Fibroblast of skin of scalp (primary cell): ENCODE measurements around the gene A4GNT.
"Not testable (repeated sequence)": the region's sequence is repeated elsewhere in the genome, so short reads cannot be mapped to it uniquely, and the experiment has no call there.

Experiments used
- DNase-seq: peaks from one replicate; pipeline ENCODE4 v3.0.0-alpha.2; 2013

The A4GNT gene

GRCh38 chr3:138118612-138119422 lies 13.4 kb downstream of the A4GNT start:
- peak; percentile 75 for DNase-seq

- DNase-seq: peak; percentile 88
These were observed 16.9 kb downstream of the A4GNT start, which contains the start of gene DZIP1L for GRCh38 chr3:138114988-138115971. Gene DZIP1L (minus strand): TSS chr3:138115608. CDS start chr3:138103971, 11,637 bp downstream.

DNA sequence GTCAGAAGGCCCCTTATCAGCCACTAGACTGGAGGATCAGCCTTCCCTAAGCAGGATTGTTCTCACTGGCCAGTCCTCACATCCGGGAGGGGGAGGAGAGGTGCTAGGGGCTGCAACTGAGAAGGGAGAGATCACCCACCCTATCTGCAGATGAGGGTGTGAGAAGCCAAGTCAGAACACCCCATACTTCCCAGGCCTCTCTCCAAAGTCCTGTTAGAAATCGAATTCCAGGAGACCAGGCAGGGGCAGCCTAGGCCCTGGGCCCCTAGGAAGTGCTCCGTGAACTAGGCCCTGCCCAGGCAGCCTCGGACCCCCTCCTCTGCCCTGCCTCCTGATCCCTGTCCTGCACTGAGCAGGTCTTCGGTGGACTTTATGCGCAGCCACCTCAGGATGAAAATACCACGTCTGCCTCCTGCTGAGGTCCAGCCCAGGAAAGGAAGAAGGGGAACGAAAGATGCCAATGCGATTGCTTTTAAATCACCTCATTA lies 17.7 kb downstream of the A4GNT start:
- peak; percentile 33 for DNase-seq

DNA sequence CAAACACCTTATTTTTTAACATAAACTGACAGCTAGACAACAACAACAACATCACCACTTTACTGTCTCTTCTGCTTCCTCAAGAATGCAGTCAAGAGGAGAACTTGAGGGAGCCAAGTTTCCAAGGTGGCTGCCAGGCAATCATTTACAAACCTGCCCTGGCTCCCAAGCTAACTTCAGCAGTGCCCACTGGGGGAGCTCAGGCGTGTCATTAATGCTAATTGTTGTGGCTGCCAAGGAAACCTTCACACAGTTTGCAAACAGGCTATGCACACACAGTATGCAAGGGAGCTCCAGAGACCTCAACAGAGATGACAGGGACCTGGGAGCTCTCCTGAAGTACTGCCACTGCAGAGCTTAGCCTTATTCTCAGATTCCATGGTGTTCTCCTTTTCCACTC lies 18.9 kb downstream of the A4GNT start:
- DNase-seq: peak; percentile 13

DNA sequence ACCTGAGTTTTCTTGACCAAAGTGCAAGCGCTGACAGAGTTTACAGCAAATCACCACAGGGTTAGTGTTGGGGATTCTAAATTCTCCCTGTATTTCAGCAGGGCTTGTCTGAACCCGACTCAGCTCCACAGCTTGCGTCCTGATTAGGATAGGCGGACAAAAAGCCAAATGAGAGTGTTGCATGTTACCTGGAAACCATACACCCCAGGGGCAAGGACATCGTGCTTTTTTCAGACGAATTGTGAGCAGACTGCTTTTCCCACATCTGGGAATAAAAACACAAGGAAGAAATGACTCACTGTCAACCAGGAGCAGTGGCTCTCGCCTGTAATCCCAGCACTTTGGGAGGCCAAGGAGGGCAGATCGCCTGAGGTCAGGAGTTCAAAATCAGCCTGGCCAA lies 19.8 kb downstream of the A4GNT start:
- no peak for DNase-seq

DNA sequence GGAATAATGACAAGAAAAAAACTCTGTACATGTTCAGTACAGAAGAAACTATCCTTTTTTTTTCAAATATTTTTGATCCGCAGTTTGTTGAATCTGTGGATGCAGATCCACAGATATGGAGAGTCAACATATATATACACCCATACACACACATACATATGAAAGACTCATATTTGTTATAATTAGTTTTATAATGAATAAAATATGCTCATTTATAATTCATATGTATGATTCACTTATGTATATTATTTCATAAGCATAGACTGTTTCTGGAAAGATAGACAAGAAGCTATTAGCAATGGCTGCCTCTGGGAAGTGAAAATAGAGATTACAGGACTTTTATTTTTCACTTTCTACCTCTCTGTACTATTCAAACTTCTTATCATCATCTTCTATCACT lies 26.6 kb downstream of the A4GNT start:
- DNase-seq: no peak

GRCh38 chr3:138103466-138103865 lies 28.7 kb downstream of the A4GNT start:
- no peak for DNase-seq

- not testable (repeated sequence) for DNase-seq
These were observed 30.7 kb downstream of the A4GNT start for GRCh38 chr3:138101351-138101940.

GRCh38 chr3:138099417-138099816 lies 32.8 kb downstream of the A4GNT start:
- DNase-seq: no peak

DNA sequence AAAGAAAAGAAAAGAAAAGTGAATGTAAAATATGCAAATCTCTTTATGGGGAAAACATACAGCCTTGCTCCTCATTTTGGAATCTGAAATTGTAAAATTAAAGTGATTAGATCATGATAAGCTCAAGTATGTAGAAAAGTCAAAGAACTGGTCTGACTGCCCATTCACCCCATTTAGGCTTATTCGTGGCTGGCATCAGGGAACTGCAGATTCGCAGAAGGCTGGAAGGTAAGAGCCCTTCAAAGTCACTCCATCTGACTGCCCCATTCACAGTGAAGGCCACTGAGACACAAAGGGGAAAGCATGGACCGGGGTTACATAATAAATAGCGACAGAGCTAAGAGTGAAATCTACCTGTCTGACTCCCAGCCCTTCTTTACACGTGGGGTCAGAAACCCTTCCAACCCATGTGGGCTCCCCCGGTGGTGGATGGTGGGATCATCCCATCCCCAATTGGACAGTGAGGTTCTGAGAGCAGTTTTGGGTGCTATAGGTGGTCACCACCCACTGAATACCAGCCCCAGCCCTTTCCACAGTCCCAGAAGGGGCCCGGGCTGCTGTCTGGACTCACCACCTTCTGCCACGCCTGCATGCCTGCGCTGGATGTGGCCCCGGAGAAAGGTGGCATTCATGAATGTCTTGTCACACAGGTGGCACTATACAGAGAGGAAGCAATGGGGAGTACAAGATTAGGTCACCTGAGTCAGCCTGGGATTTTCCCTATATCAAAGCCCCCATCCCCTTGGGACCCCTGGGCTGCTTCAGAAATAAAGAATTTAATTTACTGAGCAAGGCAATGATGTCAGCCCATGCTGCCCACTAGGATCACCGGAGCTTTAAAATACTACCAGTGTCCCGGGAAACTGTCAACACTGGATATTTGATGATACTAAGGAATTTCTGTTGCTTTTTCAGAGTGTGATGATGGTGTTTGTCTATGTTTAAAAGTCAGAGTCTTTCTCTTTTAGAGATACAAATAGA lies 34.7 kb downstream of the A4GNT start:
- no peak for DNase-seq

- DNase-seq: no peak
These were observed 38.5 kb downstream of the A4GNT start for GRCh38 chr3:138093721-138094120.

DNA sequence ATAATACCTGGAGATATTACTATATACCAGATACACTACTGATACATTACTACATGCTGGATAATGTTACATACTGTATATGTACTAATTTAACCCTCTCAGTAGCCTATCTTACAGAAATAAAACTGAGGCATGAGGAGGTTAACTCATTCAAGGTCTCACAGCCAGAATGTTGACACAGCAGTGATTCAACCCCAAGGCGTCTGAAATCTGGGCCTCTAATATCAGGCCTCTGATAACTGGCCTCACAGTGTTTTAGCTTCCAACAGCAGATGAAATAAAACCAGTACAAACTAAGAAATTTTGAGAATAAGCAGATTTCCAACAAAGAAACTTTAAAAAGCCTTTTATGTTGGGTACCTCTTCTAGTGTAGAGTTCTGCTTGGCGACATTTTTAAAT lies 40.2 kb downstream of the A4GNT start:
- DNase-seq: peak; percentile 55

- peak; percentile 66 for DNase-seq
These were observed 43.1 kb downstream of the A4GNT start for GRCh38 chr3:138089091-138089490.

DNA sequence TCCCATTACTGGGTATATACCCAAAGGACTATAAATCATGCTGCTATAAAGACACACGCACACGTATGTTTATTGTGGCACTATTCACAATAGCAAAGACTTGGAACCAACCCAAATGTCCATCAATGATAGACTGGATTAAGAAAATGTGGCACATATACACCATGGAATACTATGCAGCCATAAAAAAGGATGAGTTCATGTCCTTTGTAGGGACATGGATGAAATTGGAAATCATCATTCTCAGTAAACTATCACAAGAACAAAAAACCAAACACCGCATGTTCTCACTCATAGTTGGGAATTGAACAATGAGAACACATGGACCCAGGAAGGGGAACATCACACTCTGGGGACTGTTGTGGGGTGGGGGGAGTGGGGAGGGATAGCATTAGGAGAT lies 46.4 kb downstream of the A4GNT start:
- DNase-seq: not testable (repeated sequence)

DNA sequence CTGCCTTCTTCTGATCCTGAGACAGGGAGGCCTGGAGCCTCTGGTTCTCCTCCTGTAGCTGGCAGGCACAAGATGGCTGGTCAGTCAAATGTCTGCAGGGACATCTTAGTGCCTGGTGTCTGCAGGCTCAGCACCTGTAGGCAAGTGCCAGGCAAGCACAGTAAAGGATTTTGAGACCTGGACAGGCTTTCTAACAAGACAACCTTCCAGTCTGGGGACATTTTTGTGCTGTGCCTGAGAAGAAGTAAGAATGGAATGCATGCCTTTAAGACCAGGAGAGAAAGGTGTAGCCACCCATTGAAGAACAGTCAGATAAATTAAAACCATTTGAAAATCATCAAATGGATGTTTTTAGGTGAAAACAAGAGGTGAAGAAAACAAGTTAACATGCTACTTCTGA lies 48.0 kb downstream of the A4GNT start:
- DNase-seq: no peak

GRCh38 chr3:138082992-138083386 lies 49.2 kb downstream of the A4GNT start:
- DNase-seq: peak; percentile 25

DNA sequence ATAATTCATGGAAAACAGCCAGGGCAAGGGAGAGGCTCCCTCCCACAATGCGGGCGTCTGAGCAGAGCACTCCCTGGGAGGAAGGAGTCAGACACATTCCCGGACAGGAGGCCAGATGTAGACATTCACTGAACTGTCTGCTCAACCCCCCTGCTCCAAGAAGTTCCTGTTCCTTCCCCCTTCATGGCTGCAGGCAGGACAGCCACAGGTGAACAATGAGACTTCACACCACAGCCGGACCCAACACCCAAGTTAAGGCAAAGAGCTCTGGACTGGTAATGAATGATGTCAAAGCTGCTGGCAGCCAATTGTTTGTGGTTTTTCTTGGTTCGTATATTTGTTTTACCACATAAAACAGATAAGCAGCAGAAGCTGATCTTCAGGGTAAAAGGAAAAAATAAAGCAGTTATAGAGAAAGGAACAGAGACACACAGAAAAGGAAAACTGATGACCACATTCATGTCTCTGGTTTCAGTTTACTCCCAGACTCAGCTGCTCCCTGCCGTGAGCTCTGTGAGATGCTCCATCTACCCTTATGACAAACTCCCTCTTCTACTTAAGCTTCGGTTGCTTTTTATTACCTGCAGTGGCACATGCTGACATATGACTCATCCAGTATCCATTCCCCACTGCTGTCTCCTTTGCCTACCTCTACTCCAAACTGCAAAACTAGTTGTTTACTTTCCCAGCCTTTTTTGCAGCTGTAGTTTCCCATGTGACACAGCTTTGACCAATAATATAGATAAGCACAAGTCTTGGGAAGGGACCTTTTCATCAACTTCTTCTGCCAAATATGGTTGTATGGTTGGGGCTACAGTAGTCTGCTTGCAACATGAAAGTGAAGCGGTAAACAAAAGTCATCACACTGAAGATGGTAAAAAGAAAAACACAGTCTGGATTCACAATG lies 49.9 kb downstream of the A4GNT start:
- DNase-seq: peak; percentile 86

DNA sequence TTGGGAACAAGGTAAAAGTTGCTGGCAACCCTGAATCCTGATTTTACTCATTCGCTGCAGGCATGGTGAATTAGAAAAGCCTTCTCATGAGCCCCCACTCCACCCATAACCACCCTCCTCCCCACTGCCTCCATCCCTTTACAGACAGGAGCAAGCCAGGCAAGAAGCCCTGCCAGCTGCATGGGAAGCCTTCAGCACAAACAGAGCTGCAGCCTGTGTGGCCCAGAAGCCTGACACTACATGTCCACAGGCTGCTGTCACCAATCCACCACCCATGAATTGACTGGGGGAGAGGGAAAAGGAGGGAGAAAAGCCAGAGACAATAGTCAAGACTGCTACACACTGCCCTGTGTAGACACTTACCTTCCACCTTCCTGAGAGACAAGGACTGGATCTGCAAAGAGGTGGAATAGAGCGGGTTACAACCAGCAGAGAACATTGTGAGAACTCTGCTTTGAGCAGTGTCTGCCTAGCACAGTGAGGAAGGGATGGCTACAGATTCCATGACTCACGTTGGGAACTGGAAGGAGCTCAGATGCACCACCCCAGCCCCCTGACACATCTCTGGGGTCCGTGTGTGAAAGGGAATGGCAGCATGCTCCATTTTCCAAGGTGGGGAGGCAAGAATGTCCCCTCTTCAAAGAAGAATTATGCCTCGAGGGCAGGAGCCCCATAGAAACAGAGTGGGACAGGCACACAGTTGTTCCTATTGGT lies 50.7 kb downstream of the A4GNT start:
- DNase-seq: peak; percentile 38

DNA sequence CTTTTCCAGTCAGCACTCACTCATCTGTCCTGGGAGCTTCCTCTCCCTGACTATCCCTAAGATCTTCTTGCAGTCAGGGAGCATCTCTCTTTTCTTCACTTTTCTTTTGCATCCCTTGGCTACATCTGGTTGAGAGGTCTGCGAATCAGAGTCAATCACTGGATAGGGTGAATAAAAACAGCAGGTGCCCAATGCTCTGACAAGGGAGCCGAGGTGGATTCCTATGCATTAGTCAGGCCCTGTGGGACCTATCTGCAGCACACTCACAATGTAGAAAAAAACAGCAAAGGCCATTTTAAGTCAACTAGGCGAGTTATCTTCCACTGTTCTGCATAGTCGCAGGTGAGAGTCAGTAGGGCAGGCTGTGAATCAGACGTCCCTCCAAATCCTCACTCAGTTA lies 52.3 kb downstream of the A4GNT start:
- DNase-seq: no peak

DNA sequence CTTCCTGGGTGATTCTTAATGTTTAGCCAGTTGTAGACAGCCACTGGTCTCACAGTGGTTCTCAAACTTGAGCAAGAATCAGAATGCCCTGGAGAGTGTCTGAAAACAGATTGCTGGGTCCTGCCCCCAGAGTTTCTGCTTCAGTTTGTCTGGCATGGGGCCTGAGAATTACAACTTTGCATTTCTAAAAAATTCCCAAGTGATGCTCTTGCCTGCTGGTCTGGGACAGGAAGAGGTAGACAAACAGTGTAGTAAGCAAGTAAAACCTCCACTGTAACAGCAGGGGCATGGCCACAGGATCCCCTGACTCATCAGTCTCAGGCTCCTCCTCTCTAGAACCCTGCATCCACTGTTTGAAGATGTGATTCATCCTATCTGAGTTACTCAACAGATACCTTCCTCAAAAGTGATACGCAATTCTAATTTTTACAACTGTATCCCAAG lies 53.3 kb downstream of the A4GNT start:
- DNase-seq: peak; percentile 98
